ENCODE measurements around the gene ZNF423.

The ZNF423 gene

DNA sequence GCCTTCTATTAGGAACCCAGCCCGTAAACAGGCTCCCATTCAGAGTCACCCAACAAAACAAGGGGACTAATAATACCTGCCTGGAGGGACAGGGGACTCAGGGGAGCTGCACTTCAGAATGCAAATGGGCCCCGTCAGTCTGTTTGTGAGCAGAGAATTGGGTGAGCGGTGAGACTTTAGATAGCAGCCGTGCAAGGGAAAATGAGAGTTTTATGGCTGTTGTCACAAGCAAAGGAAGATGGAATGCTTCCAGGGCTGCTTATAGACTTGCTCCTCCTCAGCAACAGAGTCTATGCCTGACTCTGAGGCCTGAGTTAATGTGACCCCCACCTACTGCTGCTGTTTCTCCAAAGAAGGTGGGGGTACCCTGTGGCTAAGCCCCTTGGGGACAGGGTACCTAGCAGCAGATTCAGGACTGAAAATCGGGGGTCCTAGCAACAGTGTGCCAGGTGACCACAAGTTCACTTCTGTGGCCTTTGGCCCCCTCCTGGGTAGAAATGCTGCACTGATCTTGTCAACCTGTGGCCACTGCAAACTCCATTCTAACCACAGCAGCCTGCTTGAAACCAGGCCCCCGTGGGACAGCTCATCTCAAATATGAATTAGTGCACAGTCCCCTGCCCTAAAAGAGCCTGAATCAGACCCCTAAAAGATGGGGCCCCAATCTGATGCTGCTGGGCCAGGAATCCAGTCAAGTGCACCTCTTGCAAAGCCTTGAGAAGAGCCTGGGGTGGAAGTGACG lies 355.9 kb downstream of the ZNF423 start:
- TF ChIP-seq GATA3 (IDR thresholded peaks at IDR 0.05; ENCODE audit: low read depth, low read length) (no peak), GATA2 (IDR thresholded peaks at IDR 0.05; ENCODE audit: low read depth, low read length) (no peak)

DNA sequence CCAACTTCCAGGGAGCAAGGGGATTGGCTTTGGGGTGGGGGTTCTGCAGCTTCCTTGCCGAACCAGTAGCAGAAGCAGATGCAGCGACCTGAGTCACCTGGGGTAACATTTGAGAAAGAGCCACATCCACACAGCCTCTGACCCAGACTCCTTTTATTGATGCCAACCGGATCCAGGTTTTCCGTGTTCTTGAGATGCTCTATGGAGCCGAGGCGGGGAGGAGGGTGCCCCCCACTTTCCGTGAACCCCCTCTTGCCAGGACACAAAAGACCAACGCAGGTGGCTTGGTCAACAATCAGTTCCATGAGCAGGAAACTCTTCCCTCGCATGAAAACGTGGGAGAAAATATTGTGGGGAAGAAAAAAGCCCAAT lies 356.5 kb downstream of the ZNF423 start:
- TF ChIP-seq GATA3 (IDR thresholded peaks at IDR 0.05; ENCODE audit: low read depth, low read length) (no peak), GATA2 (IDR thresholded peaks at IDR 0.05; ENCODE audit: low read depth, low read length) (no peak)

DNA sequence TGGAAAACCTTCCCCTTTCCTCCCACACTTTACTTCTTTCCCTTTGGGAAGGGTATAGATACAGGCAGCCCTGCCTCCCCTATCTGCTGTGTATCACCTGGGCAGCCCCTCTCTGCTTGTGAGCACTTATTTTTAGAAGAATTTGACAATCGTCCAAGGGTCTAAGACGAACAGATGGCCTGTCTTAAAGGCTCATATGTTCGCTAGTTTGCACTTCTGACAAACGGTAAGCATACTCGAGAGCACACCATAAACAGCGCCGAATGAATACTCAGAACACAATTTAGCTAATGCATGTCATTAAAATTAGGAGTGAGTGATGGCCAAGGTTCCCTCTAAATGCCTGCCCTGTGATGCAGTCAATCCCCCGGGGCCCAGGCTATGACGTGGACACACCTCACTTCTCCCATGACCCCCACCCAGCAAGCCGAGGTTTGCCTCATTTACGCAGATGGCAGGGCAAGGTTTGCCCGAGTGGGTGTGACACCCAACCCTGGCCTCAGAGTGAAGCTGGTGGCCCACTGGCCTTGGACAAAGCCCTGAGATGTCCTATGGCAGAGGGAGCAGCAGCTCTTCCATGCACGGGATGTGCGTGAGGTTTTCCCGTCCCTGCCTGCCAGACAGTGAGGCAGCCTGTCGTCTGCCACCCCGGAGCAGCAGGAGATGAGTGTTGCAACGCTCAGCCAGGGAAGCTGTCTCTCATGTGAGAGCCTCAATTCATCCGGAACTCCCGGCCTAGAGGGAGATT lies 357.1 kb downstream of the ZNF423 start:
- TF ChIP-seq GATA3 (IDR thresholded peaks at IDR 0.05; ENCODE audit: low read depth, low read length) (no peak), GATA2 (IDR thresholded peaks at IDR 0.05; ENCODE audit: low read depth, low read length) (no peak)

DNA sequence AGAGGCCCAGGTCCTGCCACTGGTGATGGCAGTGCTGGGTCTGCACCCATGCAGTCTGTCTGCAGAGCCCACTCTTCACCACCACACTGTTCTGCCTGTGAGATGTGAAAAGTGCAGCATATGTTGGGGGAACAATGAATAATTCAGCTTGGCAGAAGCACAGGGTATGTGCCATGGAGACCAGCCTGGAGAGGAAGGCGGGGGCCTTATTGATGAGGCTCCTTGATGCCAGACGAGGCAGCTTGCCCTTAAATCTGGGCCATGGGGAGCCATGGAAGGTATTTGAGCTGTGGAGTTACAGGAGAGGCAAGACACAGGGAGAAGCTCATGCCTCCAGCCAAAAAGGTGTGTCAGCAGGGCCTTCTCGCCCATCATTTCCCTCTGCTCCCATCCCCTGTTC lies 357.6 kb downstream of the ZNF423 start:
- TF ChIP-seq GATA3 (IDR thresholded peaks at IDR 0.05; ENCODE audit: low read depth, low read length) (no peak), GATA2 (IDR thresholded peaks at IDR 0.05; ENCODE audit: low read depth, low read length) (no peak)

DNA sequence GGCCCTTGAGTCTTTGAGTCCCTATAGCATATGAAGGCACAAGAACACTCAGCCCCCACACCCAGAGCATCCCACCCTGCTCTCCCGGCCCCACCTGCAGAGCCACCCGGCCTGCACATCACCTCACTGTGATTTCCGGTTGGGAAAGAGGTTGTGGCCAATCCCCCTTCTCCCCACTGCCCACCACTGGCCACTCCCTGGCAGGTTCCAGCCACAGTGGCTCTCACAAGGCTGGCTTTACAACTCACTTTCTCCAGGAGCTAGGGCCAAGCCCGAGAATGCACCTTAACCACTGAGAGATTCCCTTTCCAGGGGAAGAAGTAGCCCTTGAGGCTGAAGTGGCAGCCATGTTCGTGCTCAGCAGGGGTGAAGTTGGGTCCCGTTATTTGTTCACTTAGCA lies 358.4 kb downstream of the ZNF423 start:
- no peak for TF ChIP-seq GATA3 (IDR thresholded peaks at IDR 0.05; ENCODE audit: low read depth, low read length)
- TF ChIP-seq GATA2 (IDR thresholded peaks at IDR 0.05; ENCODE audit: low read depth, low read length), result no peak

DNA sequence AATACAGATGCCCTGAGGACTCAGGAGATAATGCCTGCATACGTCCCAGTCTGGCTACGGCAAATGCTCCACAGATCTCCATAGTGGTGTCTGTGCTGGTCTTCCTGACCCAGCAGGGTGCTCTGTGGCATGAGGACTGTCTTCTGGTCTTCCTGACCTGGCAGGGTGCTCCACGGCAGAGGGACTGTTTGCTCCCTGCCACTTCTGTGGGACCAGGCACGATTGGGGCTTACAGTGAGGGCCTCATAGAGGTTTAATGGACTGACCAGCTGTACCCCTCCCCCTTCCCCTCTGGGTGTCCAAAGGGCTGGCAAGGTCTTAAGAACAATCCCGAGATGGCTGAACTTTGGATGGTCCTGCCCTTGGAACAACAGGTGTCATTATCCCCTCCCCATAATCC lies 359.3 kb downstream of the ZNF423 start:
- TF ChIP-seq GATA3 (IDR thresholded peaks at IDR 0.05; ENCODE audit: low read depth, low read length) (no peak), GATA2 (IDR thresholded peaks at IDR 0.05; ENCODE audit: low read depth, low read length) (no peak)

DNA sequence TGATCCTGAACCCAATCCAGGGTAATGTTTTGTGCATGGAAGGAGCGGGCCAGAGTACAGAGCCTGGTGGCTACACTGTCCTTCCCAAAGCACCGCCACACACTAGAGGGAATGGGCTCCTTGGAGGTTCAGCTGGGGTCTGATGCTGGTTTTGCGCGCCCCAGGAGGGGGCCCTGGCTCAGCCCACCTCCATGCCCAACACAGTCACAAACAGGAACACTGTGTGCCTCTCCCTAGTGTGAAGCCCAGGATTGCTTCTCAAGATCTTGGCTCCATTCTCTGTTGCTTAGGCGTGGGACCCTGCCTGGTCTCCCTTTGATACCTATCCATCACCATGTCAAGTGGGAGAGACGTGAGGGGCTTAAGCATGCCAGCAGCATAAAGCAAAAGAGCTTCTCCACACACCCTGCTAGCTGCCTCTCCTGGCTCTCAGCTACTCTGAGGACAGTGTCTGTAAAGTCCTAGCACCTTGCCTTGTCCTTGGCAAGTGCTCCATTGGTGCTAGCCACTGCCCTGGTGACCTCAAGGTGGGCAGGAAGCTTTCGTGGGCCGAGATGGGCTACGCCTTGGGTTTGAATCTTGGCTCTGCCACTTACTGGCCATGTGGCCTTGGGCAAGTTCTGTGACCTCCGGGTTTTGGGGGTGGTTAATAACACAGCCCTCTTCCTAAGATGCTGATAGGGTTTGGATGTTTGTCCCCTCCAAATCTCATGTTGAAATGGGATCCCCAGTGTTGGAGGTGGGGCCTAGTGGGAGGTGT lies 360.1 kb downstream of the ZNF423 start:
- TF ChIP-seq GATA3 (IDR thresholded peaks at IDR 0.05; ENCODE audit: low read depth, low read length) (no peak), GATA2 (IDR thresholded peaks at IDR 0.05; ENCODE audit: low read depth, low read length) (no peak)

DNA sequence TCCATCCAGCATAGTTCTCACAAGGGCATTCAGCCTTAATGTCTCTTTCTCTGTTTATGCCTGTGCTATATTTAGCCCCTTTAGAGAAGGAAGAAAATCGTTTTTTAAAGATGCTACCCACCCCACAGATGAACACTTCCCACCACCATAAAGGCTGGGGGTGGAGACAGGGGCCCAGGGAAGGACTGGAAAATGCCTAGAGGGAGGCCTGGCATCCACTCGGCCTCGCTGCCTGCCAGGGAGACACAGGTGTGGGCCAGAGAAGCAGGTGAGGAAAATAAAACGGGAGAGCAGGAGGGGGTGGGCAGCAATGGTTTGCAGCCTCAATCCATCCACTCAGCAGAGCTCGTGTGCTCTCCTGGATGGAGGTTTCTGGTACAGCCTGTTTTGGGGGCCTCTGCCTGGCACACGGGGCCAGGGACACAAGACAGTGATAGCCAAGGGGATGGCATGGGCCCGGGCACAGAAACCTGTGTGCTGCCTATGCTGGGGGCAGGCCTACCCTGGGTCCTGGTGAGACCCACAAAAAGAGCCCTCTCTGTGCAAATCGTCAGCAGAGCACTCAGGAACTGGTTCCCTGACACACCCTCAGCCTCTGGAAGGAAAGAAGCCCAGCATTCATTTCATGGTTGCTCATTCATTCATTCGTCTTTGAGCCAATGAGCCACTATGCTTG lies 360.9 kb downstream of the ZNF423 start:
- TF ChIP-seq GATA3 (IDR thresholded peaks at IDR 0.05; ENCODE audit: low read depth, low read length), result no peak

DNA sequence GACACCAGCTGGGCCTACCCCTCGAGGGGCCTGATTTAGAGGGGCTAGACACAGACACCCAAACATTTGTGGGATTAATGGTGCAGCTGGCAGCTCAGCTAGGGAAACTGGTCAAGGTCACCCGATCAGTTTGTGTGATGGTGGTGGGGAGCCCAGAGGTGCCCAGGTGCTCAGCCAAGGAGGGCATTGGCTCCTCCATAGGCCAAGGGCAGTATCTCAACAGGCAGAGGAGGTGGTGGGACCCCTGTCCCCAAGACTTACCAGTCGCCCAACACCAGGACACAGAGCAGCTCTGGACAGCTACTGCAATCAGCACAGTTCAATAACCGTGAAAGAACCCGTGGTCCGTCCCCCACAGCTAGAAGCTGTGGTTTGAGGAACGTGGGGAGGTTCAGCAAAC lies 361.4 kb downstream of the ZNF423 start:
- TF ChIP-seq GATA2 (IDR thresholded peaks at IDR 0.05; ENCODE audit: low read depth, low read length) (no peak), GATA3 (IDR thresholded peaks at IDR 0.05; ENCODE audit: low read depth, low read length) (no peak)

DNA sequence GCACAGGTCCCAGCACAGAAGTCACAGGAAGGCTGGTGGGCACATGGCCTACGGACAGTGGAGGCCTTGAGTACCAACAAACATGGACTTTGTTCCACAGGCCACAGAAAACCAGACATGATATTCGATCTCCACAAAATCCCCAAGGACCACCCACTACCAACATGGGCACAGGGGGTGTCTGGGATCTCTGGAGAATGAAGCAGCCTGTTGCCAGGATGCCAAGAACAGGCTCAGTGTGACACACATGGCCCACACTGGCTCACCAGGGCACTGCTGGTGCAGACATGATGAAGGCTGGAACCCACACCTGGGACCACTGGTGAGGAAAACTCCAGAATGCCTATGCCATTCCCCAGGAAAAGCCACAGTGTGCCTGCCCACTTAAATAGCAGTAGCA lies 362.1 kb downstream of the ZNF423 start:
- TF ChIP-seq GATA2 (IDR thresholded peaks at IDR 0.05; ENCODE audit: low read depth, low read length) (no peak), GATA3 (IDR thresholded peaks at IDR 0.05; ENCODE audit: low read depth, low read length) (no peak)

DNA sequence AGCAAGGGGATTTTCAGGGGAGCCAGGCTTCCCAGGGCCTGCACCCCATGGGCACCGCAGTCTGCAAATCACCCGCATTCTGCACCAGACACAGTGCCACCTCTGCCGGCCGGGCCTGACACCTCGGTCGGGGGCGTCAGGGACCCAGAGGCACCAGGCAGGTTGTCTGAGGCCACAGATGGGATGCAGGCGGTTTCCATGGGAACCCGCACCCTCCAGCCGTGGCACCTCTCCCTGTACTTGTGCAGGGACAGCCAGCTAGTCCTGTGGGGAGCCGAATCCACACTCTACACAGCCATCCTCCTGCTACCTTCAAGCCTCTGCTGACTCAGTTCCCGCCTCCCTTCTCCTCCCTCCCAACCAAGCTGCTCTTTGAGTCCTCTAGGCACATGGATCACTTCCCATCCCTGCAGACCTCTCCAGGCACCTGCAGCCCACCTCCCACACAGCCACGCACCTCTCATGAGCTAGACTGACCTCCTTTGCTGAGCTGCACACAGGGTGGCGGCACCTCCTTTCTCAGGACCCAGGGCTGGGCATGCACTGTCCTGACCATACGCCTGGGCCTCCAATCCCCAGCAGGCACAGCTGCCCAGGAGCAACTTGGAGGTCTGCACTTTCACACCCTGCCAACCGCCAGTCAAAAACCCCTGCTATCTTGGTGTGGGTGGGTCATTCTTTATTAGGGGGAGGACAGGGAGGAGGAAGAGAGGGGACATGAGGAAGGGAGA lies 362.9 kb downstream of the ZNF423 start:
- TF ChIP-seq GATA2 (IDR thresholded peaks at IDR 0.05; ENCODE audit: low read depth, low read length), result no peak
- no peak for TF ChIP-seq GATA3 (IDR thresholded peaks at IDR 0.05; ENCODE audit: low read depth, low read length)

DNA sequence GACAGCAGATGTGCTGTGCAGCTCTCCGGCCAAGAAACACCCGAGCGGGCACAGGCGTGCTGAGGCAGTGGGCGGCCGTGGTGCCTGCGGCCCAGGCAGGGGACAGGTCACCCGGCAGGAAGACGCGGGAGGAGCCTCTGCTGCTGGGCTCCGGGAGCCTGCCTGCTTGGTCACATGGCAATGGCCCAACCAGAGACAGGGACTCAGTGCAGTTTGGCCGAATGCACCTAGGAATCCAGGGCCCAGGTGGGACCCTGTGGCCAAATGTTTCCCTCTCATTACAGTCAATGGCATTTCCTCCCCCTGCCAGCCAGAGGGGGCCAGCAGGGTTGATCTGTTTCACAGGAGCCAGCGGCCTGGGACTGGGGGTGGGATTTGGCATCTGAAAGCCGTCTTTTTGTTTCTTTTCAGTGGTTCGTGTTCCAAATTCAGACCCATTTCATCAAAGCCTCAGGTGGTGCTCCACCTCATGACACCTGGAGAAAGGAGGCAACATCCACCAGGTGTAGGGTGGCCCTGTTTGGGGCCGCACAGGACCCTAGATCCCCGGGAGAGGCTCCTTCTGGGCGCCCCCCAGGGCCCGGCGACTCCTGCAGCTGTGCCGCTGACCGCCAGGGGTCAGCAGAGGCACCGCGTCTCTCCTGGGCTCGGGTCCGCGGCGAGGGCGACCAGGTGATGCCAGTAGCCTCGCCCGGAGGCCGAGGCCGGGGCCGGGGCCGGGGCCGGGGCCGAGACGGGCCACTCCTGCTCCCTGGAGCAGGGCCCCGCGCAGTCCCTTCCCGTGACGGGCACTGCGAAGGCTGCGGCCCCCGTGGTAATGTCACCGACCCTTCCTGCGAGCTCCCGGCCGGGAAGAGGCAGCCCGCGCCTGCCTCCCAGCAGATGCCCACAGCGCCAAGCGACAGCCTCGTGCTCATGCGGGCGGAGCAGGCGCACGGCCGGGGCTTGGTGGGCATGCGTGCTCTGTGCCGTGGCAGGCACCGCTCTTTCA lies 363.8 kb downstream of the ZNF423 start:
- no peak for TF ChIP-seq GATA3 (IDR thresholded peaks at IDR 0.05; ENCODE audit: low read depth, low read length)
- no peak for TF ChIP-seq GATA2 (IDR thresholded peaks at IDR 0.05; ENCODE audit: low read depth, low read length)

Data from SH-SY5Y (cell line).